Hepatocyte (in vitro differentiated cells): Measurements from ENCODE around the gene HDAC6. TPM values are rescaled to one million over a fixed set of nuclear protein-coding genes. Genes with fewer than 3 reads are reported as not detected.

Experiments
- DNase-seq: peaks from one replicate; pipeline ENCODE4 v3.0.0-alpha.2; 2016; ENCODE audit warnings: low spot score
- H2AFZ ChIP-seq: fragments of 200-600 bp; sonication (generic); 2 replicates; pipeline ENCODE4 v1.6.0; 2016; ENCODE audit warnings: antibody characterized with exemption, mild to moderate bottlenecking
- H3K27ac ChIP-seq: fragments of 200-600 bp; sonication (generic); 2 replicates; pipeline ENCODE4 v1.5.1; 2016; ENCODE audit warnings: mild to moderate bottlenecking
- H3K27me3 ChIP-seq: fragments of 200-600 bp; sonication (generic); 2 replicates; pipeline ENCODE4 v1.6.1; 2016
- H3K36me3 ChIP-seq: fragments of 200-600 bp; sonication (generic); replicated peaks from 2 replicates; pipeline ENCODE4 v1.5.1; 2016; ENCODE audit warnings: low read depth; ENCODE audit not compliant: insufficient read depth
- H3K4me1 ChIP-seq: fragments of 200-600 bp; sonication (generic); 2 replicates; pipeline ENCODE4 v1.5.1; 2016; ENCODE audit warnings: mild to moderate bottlenecking, moderate library complexity; ENCODE audit not compliant: insufficient read depth
- H3K4me2 ChIP-seq: fragments of 200-600 bp; sonication (generic); 2 replicates; pipeline ENCODE4 v1.6.0; 2016
- H3K4me3 ChIP-seq: fragments of 200-600 bp; sonication (generic); 2 replicates; pipeline ENCODE4 v1.5.1; 2016; ENCODE audit warnings: mild to moderate bottlenecking
- H3K79me2 ChIP-seq: fragments of 200-600 bp; sonication (generic); 2 replicates; pipeline ENCODE4 v1.6.0; 2017; ENCODE audit warnings: mild to moderate bottlenecking
- H3K9me2 ChIP-seq: fragments of 200-600 bp; sonication (generic); replicated peaks from 2 replicates; pipeline ENCODE4 v1.6.0; 2017; ENCODE audit warnings: mild to moderate bottlenecking; ENCODE audit not compliant: insufficient read depth
- H3K9me3 ChIP-seq: fragments of 200-600 bp; sonication (generic); 2 replicates; pipeline ENCODE4 v1.5.1; 2016; ENCODE audit warnings: low read depth, mild to moderate bottlenecking
- H4K20me1 ChIP-seq: fragments of 200-600 bp; sonication (generic); 2 replicates; pipeline ENCODE4 v1.6.0; 2016; ENCODE audit warnings: mild to moderate bottlenecking; ENCODE audit not compliant: insufficient read depth, poor library complexity, severe bottlenecking
- CTCF ChIP-seq: fragments of 200-600 bp; sonication (generic); IDR thresholded peaks from 2 replicates; pipeline ENCODE4 v1.5.1; 2016; ENCODE audit warnings: antibody characterized with exemption, mild to moderate bottlenecking; ENCODE audit not compliant: poor library complexity
- EZH2 ChIP-seq: fragments of 200-600 bp; sonication (generic); IDR thresholded peaks from 2 replicates; pipeline ENCODE4 v1.6.1; 2016; ENCODE audit warnings: antibody characterized with exemption, mild to moderate bottlenecking, borderline replicate concordance
- EZH2phosphoT487 ChIP-seq: fragments of 200-600 bp; sonication (generic); IDR thresholded peaks from one replicate; pipeline ENCODE4 v1.6.1; 2018; ENCODE audit warnings: antibody characterized with exemption, mild to moderate bottlenecking, low read depth, moderate library complexity; ENCODE audit not compliant: unreplicated experiment, severe bottlenecking
- WGBS: methylation state at CpG from one replicate; pipeline ENCODE4 v1.1.6; 2016; ENCODE audit warnings: low lambda C conversion rate; ENCODE audit errors: missing lambda C conversion rate; 5-methylcytosine and 5-hydroxymethylcytosine counted together
- polyA plus RNA-seq: library from polyadenylated mRNA; unstranded; fragments of >200 nt; fragmentation: Nextera tagmentation; extraction: Ambion mirVana; gene quantifications from 2 replicates; pipeline ENCODE4 v1.2.1, GENCODE V29; 2016
- total RNA-seq: library from RNA; depleted of rRNA; stranded (reverse); fragments of >200 nt; gene quantifications from 2 replicates; pipeline ENCODE4 v1.2.3, GENCODE V29; 2014

Gene HDAC6
- total and polyA plus RNA-seq, 2 experiments from 2014 or later: 68.9 to 96.3 TPM

GRCh38 chrX:48826876-48827653, 25.2 kb downstream of the HDAC6 start:
- Histone ChIP-seq H3K9me2 (no peaks in the 10 kb centered on the region), H3K36me3 (no peaks in the 10 kb centered on the region), H3K27ac (no peak overlapping the region), H3K4me3 (no peak overlapping the region), H2AFZ (no peak overlapping the region), H3K4me2 (no peak overlapping the region), H4K20me1 (no peaks in the 10 kb centered on the region), H3K79me2 (no peaks in the 10 kb centered on the region), H3K9me3 (no peaks in the 10 kb centered on the region), H3K27me3 (peaks cover 8% of the 10 kb centered on the region), H3K4me1 (no peaks in the 10 kb centered on the region)
- no peak for TF ChIP-seq CTCF
- no peak for TF ChIP-seq EZH2
- TF ChIP-seq EZH2phosphoT487: no peak
- no peak for DNase-seq
- WGBS: 87% methylated on average over 42 of the region's 73 CpGs

GRCh38 chrX:48827654-48827968, 25.7 kb downstream of the HDAC6 start:
- H3K79me2 ChIP-seq: no peaks in the 10 kb centered on the region
- no peak overlapping the region for H3K27ac ChIP-seq
- peaks cover 12% of the 10 kb centered on the region for H3K27me3 ChIP-seq
- H3K4me2 ChIP-seq: no peak overlapping the region
- H3K4me3 ChIP-seq: no peak overlapping the region
- TF ChIP-seq EZH2phosphoT487 (no peak), CTCF (no peak), EZH2 (no peak)
- H4K20me1 ChIP-seq: no peaks in the 10 kb centered on the region
- H3K9me3 ChIP-seq: no peaks in the 10 kb centered on the region
- no peak overlapping the region for H2AFZ ChIP-seq
- no peaks in the 10 kb centered on the region for H3K36me3 ChIP-seq
- no peaks in the 10 kb centered on the region for H3K9me2 ChIP-seq
- no peaks in the 10 kb centered on the region for H3K4me1 ChIP-seq
- no peak for DNase-seq
- 69% methylated on average over 4 of the region's 4 CpGs for WGBS

- Histone ChIP-seq H3K4me3 (no peak overlapping the region), H3K36me3 (no peaks in the 10 kb centered on the region), H3K27ac (no peak overlapping the region), H3K9me2 (no peaks in the 10 kb centered on the region), H3K9me3 (no peaks in the 10 kb centered on the region), H3K4me1 (no peaks in the 10 kb centered on the region), H2AFZ (no peak overlapping the region), H4K20me1 (no peaks in the 10 kb centered on the region), H3K27me3 (peaks cover 27% of the 10 kb centered on the region), H3K79me2 (no peaks in the 10 kb centered on the region), H3K4me2 (no peak overlapping the region)
- TF ChIP-seq CTCF (no peak), EZH2phosphoT487 (no peak), EZH2 (no peak)
- WGBS: 86% methylated on average over 24 of the region's 24 CpGs
- DNase-seq: no peak
Measured at GRCh38 chrX:48829016-48829735, 27.3 kb downstream of the HDAC6 start.
